HG02884 (cell line): ENCODE results near the gene WWOX.

Source experiments
- ATAC-seq: cut with Tn5 transposase; IDR thresholded peaks from one replicate; pipeline ENCODE4 v1.9.1; 2021; ENCODE audit warnings: mild to moderate bottlenecking, moderate library complexity; ENCODE audit not compliant: unreplicated experiment

The WWOX gene

DNA sequence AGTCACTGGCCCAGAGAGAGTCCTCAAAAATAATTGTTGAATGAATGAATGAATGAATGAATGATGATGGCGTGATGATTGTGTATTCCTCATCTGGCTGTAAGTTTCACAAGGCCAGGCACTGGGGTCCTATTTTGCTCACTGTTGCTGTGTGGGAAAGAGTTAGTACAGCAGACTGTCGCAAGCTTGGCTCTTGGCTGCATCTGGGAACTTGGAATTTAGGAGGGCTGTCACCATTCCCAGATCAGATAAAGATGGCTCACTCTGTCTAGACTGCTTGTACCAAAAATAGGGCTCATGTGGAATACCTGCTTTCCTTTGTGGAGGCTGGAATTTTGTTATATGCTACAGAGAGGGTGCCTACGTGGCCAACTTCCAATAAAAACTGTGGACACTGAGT is 530.6 kb downstream of the WWOX start:
- ATAC-seq, result no peak

DNA sequence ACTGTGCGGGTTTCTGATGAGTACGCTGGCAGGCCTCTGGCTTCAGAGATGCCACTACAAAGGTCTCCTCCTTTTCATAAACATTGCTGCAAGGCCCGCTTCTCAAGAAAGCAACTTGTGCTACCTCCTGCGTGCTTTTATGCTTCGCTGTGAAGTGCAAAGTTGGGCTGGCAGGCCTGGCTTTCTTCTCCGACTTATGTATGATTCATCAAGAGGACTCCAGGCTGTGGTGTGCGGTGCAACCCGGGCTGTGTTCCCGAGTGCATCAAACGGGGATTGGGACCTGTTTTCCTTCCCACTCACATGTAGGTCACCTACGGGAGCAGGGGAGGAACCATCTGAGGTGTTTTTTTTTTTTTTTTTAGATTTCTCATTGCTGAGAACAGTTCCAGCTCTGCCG is 534.1 kb downstream of the WWOX start:
- no peak for ATAC-seq

DNA sequence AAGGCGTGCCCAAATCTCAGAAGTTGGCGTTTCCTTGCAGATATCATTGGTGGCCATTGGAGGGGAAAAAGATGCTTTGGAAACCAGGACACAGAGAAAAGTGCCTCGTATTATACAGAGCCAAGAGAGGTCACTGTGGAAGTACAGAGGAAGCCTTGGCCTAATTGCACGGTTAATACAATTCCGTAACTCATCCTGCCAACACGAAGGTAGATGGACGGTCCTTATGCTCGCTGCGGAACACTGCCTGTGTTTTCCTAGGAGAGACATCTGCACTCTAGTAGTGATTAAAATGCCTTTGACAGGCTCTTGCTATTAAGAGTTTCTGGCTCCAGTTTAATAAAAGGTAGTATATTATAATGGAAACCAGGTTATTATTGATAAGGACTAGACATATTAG is 536.4 kb downstream of the WWOX start:
- no peak for ATAC-seq

DNA sequence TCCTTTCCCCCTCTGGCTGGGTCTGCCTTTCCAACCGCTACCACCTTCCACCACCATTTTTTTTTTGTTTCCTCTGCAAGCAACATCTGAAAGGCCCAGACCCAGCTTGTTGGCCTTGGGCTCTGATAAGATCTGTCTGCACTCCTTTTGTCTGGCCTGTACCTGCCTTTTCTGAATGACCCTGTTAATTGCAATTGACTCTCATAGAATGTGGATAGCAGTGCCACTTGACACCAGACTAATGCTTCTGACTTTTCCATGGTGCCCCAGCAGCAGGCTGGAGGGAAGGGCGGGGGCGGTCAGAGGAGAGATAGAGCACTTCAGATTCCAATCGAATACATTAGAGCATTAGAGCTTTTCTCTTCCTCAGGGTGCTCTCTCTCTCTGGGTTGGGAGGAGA is 538.9 kb downstream of the WWOX start:
- ATAC-seq, result no peak

DNA sequence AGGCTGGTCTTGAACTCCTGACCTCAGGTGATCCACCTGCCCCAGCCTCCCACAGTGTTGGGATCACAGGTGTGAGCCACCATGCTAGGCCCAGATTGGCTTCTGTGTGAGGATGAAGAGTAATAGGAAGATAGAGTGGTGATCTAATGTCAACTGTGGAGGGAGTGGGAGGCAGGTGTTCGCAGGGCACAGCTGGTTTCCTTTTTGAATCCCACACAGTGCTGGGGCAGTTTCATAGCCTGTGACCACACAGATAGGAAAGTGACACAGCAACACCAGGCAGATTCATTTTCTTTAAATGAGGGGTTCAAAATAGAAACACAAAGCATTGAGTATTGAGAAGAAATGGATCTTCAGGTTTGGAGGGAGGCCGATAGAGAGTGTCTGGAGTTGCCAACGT is 540.3 kb downstream of the WWOX start:
- no peak for ATAC-seq

DNA sequence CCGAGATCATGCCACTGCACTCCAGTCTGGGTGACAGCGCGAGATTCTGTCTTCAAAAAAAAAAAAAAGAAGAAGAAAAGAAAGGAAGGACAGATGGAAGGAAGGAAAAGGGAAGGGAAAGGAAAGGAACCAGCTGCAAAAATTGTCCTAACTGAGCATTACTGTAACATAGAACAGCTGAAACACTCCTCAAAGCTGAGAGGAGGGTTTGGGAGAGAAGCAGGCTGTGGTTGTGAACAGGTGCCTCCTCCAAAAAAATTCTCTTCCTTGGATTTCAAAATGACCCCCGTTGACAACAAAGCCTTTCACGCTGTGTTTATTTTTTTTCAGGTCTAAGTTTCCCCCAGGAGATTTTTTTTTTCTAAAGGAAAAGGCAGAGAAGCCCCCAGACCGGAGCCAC is 541.4 kb downstream of the WWOX start:
- ATAC-seq, result no peak

DNA sequence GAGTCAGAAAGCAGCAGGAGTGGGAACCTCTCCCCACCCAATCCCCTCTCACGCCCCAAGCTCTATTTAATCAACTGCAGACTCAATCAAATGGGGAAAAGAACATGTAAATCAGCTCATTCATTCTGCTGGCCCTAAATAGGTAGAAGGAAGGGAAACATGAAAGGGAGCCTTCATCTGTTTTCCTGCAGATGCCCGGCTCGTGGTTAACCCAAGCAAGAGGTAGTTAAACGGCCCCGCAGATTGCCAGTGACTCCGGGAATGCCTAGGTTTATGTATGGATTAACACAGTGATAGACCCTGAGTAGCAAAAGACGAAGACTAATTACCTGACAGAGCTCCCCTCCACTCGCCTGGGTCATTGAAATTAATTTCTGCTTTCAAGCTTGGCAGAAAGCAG is 542.0 kb downstream of the WWOX start:
- ATAC-seq, result no peak

DNA sequence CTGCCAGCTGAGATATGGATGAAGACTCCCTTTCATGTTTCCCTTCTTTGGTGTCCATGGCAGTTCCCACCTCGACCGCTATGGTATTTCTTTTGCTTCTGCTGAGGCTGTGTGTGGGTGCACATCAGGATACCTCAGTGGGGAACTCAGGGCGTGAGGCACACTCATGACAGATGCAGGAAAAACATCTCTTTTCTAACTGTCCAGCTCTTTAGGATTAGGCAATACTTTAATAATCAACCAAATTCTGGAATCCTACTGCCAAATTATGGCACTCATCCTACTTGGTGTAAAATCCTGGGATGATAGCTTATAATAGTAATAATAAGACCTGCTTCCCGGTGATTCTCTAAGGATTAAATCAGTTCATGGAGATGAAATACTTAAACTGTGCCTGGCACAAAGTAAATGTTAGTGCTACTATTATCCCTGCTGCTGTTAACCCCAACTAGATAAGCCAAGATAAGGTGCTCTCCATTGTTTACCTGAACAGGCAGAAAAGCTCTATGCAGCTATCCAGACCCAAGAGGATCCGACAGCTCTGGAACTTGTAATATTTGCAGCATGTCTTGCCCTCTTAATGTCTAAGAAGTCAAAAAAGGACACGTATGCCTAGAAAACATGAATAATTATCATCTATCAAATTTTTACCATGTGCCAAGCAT is 543.3 kb downstream of the WWOX start:
- no peak for ATAC-seq

DNA sequence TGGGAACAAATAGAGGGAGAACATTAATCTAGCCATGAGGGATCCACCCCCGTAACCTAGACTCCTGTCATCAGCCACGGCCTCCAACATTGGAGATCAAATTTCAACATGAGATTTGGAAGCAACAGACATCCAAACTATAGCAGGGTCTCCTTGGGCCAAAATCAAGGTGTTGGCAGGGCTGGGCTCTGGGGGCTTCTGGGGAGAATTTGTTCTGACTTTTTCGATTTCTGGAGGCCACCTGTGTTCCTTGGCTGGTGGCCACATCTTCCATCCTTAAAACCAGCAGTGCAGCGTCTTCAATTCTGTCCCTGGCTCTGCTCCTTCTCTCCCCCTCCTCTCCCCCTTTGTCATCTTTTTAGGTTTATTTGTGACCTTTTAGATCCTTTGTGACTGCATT is 546.2 kb downstream of the WWOX start:
- no peak for ATAC-seq

DNA sequence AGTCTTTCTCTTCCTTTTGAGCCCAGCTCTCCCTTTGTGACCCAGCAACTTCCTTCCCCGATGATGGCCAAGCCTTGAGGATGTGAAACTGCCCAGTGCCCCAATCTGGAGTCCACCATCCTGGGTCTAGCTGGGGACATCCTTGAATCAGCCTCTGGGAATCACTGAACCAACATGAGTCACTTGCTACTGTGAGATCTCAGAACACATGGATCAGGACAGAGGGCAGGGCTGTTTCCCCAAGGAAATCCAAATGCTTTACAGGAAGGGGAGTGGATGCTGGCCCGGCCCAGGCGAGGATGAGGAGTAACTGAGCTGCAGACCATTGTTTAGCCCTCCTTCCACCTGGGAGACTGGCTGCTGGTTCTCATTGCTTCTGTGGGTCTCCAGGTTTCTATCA is 547.6 kb downstream of the WWOX start:
- no peak for ATAC-seq

DNA sequence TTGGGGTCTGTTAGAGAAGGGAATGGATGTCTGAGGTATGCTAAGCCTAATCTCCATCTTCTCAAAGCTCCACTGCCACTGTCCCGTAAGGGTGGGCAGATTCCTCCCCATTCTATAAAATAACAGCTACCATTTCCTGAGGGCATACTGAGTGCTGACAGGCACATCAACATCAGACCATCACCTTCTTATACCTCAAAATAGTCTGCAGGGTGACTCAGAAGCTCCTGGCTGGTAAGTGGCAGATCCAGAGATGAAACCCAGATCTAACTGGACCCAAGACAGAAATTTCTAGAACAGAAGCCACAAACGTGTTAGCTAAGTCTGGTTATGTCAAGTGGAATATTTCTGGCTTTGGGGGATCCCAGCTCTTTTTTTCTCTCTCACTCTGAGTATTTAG is 548.0 kb downstream of the WWOX start:
- ATAC-seq, result no peak

DNA sequence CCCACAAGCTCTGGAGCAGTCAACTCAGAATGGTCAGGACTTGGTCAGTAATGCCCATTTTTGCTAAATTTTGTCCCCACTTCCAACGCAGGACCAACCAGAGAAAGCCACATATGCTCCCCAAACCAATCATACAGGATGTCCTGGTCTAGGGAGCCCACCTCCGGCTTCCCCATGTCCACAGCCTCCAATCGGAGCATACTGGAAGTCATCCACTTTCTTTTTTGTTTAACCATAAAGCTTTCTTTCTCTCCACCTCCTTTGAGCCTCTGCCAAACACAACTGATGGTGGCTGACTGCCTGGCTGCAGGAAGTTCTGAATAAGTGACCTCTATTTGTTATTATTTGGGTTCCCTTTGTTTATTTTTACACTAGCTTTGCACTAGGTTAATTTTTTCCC is 549.1 kb downstream of the WWOX start:
- no peak for ATAC-seq

DNA sequence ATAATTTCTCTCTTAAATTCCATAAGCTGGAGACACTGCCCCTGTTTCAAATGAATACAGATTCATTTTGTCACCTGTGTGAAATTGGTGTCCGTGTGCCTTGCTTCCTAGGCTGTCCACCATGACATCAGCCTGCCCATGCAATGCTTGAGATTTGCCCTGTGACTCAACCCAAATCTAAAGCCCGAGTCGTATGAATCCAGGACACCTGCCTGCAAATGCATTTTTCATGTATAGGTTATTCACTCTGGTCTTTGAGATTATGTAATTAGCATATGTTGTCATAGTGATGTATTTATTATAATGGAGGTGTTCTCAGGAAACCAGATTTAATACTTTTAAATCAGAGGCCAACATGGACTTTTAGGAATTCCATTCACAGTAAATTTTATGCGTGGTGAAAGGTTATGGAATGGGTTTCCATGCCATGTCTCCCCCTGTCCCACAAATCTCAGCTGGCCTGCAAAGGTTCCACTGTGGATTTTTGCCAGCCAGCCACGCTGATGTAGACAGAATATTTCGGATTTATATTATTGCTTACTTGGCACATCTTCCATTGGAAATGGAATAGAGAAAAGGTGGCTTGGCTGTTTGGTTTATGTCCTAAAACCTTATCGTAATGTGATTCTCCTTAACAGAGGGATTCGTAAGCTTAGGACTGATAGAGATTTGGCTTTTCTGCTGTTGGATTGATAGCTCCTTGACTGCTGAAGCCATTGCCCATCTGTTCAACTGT is 551.1 kb downstream of the WWOX start:
- no peak for ATAC-seq

DNA sequence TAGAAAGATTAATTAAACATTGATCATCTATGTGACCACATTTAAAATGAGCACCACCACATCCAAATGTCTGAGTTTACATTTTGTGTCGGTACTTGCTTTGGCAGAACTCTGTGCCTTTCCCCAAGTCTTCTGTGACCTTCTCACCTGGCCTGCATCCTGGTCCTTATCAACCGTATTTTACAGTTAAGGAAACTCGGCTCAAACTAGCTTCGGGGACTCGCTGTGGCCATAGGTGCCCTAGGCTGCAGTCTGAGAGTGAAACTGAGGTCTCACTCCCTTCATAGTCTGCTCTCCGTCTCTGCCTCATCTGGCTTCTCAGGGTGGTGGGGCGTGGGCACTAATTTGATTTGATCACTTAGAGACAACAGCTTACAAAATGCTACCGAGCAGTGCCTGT is 555.5 kb downstream of the WWOX start:
- no peak for ATAC-seq

DNA sequence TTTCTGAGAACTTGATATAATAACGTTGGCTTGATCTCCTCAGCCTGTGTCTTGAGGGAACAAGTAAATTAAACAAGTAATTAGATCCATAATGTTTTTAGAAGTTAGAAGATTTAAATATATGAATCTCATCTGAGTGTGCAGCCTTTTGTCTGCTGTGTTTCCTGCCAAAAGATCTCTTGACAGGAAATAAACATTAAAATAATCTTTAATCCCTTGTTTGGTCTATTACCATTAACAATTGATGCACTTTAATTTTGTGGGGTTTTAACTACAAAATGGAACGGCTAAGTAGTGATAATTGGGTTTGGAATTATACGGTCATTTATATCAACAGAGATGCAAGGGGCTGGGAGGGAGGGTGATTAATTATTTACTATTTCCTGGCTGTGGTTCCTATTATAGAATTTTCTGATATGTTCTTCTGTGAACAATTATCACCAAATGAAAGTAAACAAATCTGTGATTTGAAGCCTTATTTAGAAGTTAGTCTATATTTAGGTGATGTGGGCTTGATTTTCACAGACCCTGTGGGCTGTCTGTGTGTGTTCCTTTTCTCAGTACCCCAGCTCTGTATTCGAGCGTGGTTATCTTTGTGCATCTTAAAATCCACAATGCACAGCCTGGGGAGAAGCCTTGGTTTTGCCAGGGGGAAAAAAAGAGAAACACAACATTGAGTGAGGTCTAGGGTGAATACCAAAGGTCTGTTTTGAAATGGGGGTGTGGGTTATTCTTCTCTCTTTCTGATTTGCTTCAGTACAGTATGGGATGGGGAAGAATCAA is 556.1 kb downstream of the WWOX start:
- no peak for ATAC-seq

DNA sequence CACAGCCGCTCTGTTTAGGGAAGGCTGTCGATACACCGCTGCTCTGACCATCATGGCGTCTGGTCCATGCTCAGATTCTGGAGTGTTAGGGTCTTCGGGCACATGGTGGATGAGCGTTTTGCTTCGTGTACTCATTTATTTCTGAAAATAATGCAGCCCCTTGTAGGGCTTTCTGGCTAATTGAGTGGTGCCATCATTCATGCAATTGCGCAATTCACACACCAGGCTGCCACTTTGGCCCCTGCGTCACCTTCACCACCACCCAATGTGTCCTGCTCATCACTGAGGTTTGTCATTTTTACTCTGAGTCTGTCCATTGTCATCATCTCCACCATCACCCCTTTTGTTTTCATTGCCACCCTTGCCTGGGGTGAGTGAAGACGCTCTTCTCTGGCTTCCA is 557.4 kb downstream of the WWOX start:
- no peak for ATAC-seq

DNA sequence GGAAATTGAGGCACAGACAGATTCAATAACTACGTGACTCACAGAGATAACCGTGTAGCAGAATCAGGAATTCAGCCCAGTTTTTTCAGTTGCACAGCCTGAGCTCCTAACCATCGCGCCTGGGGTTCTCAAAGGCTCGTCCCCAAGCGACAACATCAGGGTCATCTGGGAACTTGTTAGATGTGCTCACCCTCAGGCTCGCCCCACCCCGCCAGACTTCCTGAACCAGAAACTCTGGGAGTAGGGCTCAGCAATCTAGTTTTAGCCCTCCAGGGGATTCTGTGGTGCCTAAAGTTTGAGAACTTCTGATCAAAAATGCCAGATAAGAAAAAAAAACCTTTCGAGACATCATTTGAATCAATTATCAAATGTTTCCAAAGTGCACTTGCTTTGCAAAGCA is 559.8 kb downstream of the WWOX start:
- ATAC-seq, result no peak

DNA sequence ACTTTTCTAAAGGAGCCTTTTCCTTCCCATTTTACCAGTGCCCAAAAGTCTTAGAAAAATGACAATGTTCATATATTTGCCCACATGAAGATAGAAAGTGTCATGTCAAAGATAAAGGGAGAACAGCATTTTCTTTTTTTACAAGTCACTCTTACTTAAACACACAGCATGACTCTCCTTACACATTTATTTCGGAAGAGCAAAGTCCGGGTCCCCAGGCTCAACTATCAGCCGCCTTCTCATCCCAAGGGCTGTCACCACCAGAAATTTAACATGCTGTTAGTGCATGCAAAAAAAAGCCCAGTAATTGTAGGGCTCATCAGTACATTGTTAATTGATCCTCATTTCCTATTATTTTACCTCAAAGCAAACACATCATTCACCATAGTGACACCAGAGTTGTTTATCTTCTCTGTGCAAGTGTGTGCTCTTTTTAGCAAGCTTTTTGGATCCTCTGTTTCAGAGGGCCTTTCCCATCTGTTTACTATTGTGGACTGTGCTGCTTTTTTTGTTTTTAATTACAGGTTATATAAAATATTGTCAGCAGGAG is 560.3 kb downstream of the WWOX start:
- ATAC-seq, result no peak

DNA sequence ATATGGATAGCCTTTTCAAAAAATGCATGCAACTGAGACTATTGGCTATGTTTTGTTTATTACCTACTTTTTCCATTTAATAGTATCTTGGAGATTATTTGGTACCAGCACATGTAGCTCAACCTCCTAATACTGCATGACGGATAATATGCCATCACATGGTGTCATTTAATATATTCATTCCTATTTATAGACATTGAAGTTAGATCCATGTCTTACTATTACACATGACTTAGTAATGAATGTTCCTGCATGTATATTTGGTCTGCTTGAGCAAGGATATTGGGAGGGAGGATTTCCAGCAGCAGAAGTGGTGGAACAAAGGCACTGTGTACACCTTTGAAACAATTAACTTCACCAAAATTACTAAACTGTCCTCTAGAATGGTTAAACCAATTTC is 561.3 kb downstream of the WWOX start:
- ATAC-seq, result no peak

DNA sequence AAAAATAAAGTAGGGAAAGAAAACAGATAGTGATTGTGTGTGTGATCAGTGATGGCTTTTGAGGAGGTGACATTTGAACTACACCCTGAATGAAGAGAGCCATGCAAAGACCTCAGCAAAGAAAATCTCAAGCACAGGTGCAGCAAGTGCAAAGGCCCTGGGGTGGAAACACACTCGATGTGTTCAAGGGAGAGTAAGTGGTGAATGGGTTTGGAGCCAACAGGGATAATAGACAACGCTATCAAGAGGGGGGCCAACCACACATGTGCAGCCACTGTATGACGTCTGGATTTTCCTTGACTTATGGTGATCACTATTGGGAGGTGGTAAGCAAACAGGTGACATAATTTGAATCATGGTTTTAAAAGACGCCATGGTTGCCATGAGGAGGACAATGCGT is 564.2 kb downstream of the WWOX start:
- ATAC-seq, result no peak

DNA sequence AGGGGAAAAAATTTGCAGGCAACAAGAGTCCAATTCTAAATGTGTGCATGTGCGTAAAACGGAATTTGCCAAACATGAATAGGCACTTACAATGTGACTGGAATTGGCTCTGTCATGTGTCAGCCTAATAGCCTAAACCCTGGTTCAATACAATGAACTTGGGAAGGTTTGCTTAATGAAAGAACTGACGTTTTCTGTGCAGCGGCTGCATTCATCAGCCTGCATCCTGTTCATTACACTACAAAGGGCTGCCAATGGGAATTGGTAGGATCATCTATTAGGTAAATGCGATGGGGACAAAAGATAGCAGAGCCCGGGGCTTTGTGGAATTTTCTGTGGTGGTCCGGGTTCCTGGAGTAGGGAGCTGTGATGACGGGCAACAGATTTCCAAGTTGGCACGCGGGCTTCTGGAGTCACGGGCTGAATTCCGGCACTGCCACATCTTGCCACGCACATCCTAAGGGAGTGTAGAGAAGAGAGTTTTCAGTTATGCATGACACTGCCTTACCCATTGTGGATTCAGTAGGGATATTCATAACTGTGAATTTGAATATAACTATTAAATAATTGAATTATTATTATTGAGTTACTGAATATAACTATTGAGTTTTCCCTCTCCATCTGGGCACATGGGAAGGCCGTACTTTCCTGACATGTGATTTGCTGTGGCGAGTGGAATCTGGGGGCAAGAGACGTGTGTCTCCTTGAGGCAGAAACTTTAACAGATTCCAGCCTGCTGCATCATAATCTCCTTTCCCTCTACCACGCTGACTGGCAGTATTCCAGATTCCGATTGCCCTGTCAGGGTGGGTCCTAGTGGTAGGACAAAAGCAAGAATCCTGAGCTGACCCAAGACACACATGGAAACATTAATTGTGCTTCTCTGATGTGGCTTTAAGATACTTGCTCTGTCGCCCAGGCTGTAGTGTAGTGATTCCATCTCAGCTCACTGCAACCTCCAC is 565.6 kb downstream of the WWOX start:
- no peak for ATAC-seq
